B cell (primary cell): ENCODE results near the gene STK38L.

Source experiments
- EZH2 ChIP-seq: IDR thresholded peaks from 2 replicates; pipeline ENCODE4 v1.6.1; 2012; ENCODE audit warnings: borderline replicate concordance, low read depth, mild to moderate bottlenecking, moderate library complexity, low read length; ENCODE audit not compliant: insufficient read depth, poor library complexity, severe bottlenecking
- TF ChIP-seq, protein P1 (sequence below): fragments of 200-600 bp; IDR thresholded peaks from one replicate; pipeline ENCODE4 v1.8.0; 2022; ENCODE audit warnings: antibody characterized with exemption, mild to moderate bottlenecking

DNA sequence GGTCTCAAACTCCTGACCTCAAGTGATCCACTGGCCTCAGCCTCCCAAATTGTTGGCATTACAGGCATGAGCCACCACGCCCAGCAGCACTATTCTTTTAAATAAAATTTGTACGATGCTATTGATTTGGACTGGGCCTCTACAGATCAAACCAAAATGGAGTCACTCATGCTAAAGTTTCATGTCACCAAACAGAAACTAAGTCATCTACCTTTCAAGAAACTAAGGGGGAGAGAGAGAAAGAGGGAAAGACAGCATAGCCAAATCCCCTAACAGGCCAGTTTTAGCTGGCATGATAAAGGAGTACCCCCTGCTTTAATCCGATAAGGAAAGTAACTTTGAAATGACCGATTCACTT, 23.1 kb upstream of the STK38L start:
- TF ChIP-seq, protein P1, sequence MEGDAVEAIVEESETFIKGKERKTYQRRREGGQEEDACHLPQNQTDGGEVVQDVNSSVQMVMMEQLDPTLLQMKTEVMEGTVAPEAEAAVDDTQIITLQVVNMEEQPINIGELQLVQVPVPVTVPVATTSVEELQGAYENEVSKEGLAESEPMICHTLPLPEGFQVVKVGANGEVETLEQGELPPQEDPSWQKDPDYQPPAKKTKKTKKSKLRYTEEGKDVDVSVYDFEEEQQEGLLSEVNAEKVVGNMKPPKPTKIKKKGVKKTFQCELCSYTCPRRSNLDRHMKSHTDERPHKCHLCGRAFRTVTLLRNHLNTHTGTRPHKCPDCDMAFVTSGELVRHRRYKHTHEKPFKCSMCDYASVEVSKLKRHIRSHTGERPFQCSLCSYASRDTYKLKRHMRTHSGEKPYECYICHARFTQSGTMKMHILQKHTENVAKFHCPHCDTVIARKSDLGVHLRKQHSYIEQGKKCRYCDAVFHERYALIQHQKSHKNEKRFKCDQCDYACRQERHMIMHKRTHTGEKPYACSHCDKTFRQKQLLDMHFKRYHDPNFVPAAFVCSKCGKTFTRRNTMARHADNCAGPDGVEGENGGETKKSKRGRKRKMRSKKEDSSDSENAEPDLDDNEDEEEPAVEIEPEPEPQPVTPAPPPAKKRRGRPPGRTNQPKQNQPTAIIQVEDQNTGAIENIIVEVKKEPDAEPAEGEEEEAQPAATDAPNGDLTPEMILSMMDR = no peak
- TF ChIP-seq EZH2 = no peak
